CD14-positive monocyte (primary cell): ENCODE results near the gene NAXE. TPM values are rescaled to one million over a fixed set of nuclear protein-coding genes. Genes with fewer than 3 reads are reported as not detected.

ENCODE experiments used
- DNase-seq, 3 donors: peaks; one replicate each; pipeline ENCODE4 v3.0.0-alpha.2; 2011 to 2022
- H2AFZ ChIP-seq: 2 replicates; pipeline ENCODE4 v1.6.0; 2012; ENCODE audit warnings: mild to moderate bottlenecking, low read depth, low read length, inconsistent platforms; ENCODE audit not compliant: insufficient read depth, poor library complexity, severe bottlenecking
- H3K27ac ChIP-seq, 2 donors: 1 replicate in 1 of 2; 2 replicates in 1 of 2; pipeline ENCODE4 v1.5.1; 2012 to 2013; ENCODE audit warnings: low read length in 2 of 2, control low read depth in 1 of 2, inconsistent platforms in 1 of 2, low read depth in 1 of 2, mild to moderate bottlenecking in 1 of 2
- H3K27me3 ChIP-seq, 2 donors: one replicate each; pipeline versions ENCODE4 v1.6.0 to v1.6.1; 2011 to 2013; ENCODE audit warnings: low read length in 2 of 2; ENCODE audit not compliant: control insufficient read depth in 2 of 2, insufficient read depth in 2 of 2
- H3K36me3 ChIP-seq, 2 donors: replicated peaks in 1 of 2; 1 replicate in 1 of 2; 2 replicates in 1 of 2; pipeline versions ENCODE4 v1.5.1 to v1.6.1; 2012 to 2013; ENCODE audit warnings: low read length in 2 of 2, control low read depth in 1 of 2, inconsistent platforms in 1 of 2, mild to moderate bottlenecking in 1 of 2; ENCODE audit not compliant: insufficient read depth in 2 of 2, control insufficient read depth in 1 of 2
- H3K4me1 ChIP-seq, 2 donors: 1 replicate in 1 of 2; 2 replicates in 1 of 2; pipeline versions ENCODE4 v1.5.1 to v1.6.1; 2012 to 2013; ENCODE audit warnings: low read length in 2 of 2, control low read depth in 1 of 2, inconsistent platforms in 1 of 2, mild to moderate bottlenecking in 1 of 2, moderate library complexity in 1 of 2; ENCODE audit not compliant: insufficient read depth in 2 of 2, control insufficient read depth in 1 of 2
- H3K4me2 ChIP-seq: replicated peaks from 2 replicates; pipeline ENCODE3; 2012; ENCODE audit warnings: low read length, moderate library complexity, mild to moderate bottlenecking; ENCODE audit not compliant: poor library complexity, severe bottlenecking; ENCODE audit errors: extremely low read depth
- H3K4me3 ChIP-seq, 3 experiments: fragments of 200-600 bp in 1 of 3; sonication (generic) in 1 of 3; replicated peaks in 1 of 3; 1 replicate in 2 of 3; 2 replicates in 1 of 3; pipeline ENCODE4 v1.5.1; 2011 to 2013; ENCODE audit warnings: low read length in 3 of 3, mild to moderate bottlenecking in 3 of 3, control low read depth in 2 of 3, low read depth in 2 of 3, inconsistent platforms in 1 of 3, moderate library complexity in 1 of 3
- H3K79me2 ChIP-seq: 2 replicates; pipeline ENCODE4 v1.6.0; 2012; ENCODE audit warnings: mild to moderate bottlenecking, control low read depth, inconsistent platforms, low read length, moderate library complexity; ENCODE audit not compliant: insufficient read depth
- H3K9ac ChIP-seq: 2 replicates; pipeline ENCODE4 v1.6.0; 2017; ENCODE audit warnings: low read length, mild to moderate bottlenecking; ENCODE audit not compliant: insufficient read depth, poor library complexity, severe bottlenecking
- H3K9me3 ChIP-seq, 2 donors: replicated peaks in 1 of 2; 1 replicate in 1 of 2; 2 replicates in 1 of 2; pipeline versions ENCODE4 v1.5.1 to v1.6.1; 2012 to 2013; ENCODE audit warnings: low read length in 2 of 2, control low read depth in 1 of 2; ENCODE audit not compliant: control insufficient read depth in 1 of 2, insufficient read depth in 1 of 2
- H4K20me1 ChIP-seq: 2 replicates; pipeline ENCODE4 v1.6.0; 2012; ENCODE audit warnings: mild to moderate bottlenecking, low read length, control low read depth, moderate library complexity; ENCODE audit not compliant: insufficient read depth
- H3K27ac Mint-ChIP-seq, 7 donors: one replicate each; pipeline ENCODE4 v1.8.0; 2020; ENCODE audit warnings: mild to moderate bottlenecking in 7 of 7, mixed read lengths in 7 of 7, moderate library complexity in 6 of 7, inconsistent platforms in 2 of 7
- H3K27me3 Mint-ChIP-seq, 3 donors: one replicate each; pipeline ENCODE4 v1.8.0; 2021 to 2022; ENCODE audit warnings: low read depth in 3 of 3, mild to moderate bottlenecking in 3 of 3, mixed read lengths in 3 of 3, moderate library complexity in 3 of 3, inconsistent platforms in 1 of 3
- H3K36me3 Mint-ChIP-seq, 2 donors: one replicate each; pipeline ENCODE4 v1.8.0; 2020; ENCODE audit warnings: mixed read lengths in 2 of 2, inconsistent platforms in 1 of 2, mild to moderate bottlenecking in 1 of 2
- H3K4me1 Mint-ChIP-seq: one replicate; pipeline ENCODE4 v1.8.0; 2020; ENCODE audit warnings: mild to moderate bottlenecking, mixed read lengths
- H3K4me3 Mint-ChIP-seq, 2 donors: one replicate each; pipeline ENCODE4 v1.8.0; 2020; ENCODE audit warnings: mild to moderate bottlenecking in 2 of 2, mixed read lengths in 2 of 2, moderate library complexity in 1 of 2
- H3K9me3 Mint-ChIP-seq, 7 donors: one replicate each; pipeline ENCODE4 v1.8.0; 2020 to 2022; ENCODE audit warnings: mixed read lengths in 7 of 7, mild to moderate bottlenecking in 6 of 7, moderate library complexity in 6 of 7, inconsistent platforms in 2 of 7
- CTCF ChIP-seq: fragments of 200-600 bp; IDR thresholded peaks from one replicate; pipeline ENCODE4 v1.8.0; 2022; ENCODE audit warnings: antibody characterized with exemption, mild to moderate bottlenecking
- WGBS: methylation state at CpG from one replicate; pipeline ENCODE4 v1.1.5; 2013; ENCODE audit warnings: missing lambda C conversion rate; ENCODE audit not compliant: insufficient coverage; 5-methylcytosine and 5-hydroxymethylcytosine counted together
- intact Hi-C, 2 donors: fragments of 100-400 bp; cut with micrococcal nuclease; formaldehyde crosslinking; loops; one replicate each; pipeline versions ENCODE4 v1.15.0 to v1.15.1; 2023
- polyA plus RNA-seq, 3 donors: library from polyadenylated mRNA; depleted of rRNA in 1 of 3; unstranded in 2 of 3; stranded (reverse) in 1 of 3; fragments of 300-500 nt in 2 of 3; fragments of >200 nt in 1 of 3; fragmentation: Illumina TruSeq in 2 of 3; gene quantifications; 1 replicate in 2 of 3; 2 replicates in 1 of 3; pipeline ENCODE4 v1.2.3, GENCODE V29; 2012 to 2021

Gene NAXE
- polyA plus RNA-seq, 3 donors, result 23.7 to 81.7 (median 54.9) TPM

DNA sequence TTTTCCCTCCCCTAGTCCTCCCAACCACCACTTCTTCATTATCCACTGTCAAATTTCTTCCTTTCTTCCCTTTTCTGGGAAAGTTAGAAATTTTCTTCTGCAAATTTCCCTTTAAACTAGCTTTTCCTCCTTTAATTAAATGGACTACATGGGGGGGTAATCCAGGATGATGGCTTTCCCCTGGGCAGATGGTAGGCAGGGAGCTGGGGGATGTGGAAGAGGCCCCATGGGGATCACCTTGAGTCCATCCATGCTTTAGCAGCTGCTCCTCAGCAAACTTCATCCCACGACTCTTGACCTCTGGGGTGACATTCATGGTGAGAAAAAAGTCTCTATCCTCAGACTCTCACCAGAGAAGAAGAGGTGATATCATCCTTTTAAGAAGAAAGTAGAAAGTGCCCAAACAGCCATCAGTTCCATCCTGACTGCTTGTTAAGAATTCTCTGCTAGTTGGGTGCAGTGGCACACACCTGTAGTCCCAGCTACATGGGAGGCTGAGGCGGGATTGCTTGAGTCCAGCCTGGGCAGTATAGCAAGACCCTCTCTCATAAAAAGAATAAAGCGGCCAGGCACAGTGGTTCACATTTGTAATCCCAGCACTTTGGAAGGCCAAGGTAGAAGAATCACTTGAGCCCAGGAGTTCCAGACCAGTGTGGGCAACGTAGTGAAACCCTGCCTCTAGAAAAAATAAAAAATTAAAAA lies 7.3 kb downstream of the NAXE start:
- Histone ChIP-seq H4K20me1 (no peaks in the 10 kb centered on the region), H3K9ac (no peak overlapping the region), H3K4me2 (no peak overlapping the region), H3K4me3 (no peak overlapping the region), H3K36me3 (peaks cover 34 to 51% of the 10 kb centered on the region in 2 donors), H3K9me3 (no peaks in the 10 kb centered on the region), H3K79me2 (peaks cover 22% of the 10 kb centered on the region), H2AFZ (no peak overlapping the region), H3K27me3 (no peaks in the 10 kb centered on the region), H3K4me1 (peaks cover 23 to 26% of the 10 kb centered on the region in 2 donors), H3K27ac (no peak overlapping the region)
- Mint-ChIP-seq H3K4me3 (no peak overlapping the region), H3K27me3 (peaks cover 0 to 2% (median 2%) of the 10 kb centered on the region in 3 donors), H3K9me3 (no peaks in the 10 kb centered on the region), H3K27ac (peak overlapping the region in 2 of 7 donors; percentile 5 to 37), H3K36me3 (peaks cover 46 to 47% of the 10 kb centered on the region in 2 donors), H3K4me1 (peaks cover 26% of the 10 kb centered on the region)
- 100% methylated on average over 1 of the region's 4 CpGs for WGBS
- intact Hi-C loops, result loop anchor here in 1 of 2 donors (5.0 kb wide), 1 partner anchor 122 kb away; no protein-coding TSS in a partner anchor
- no peak for TF ChIP-seq CTCF
- no peak for DNase-seq

- peaks cover 30 to 42% of the 10 kb centered on the region in 2 donors for H3K36me3 ChIP-seq
- Mint-ChIP-seq H3K27me3 (peaks cover 0 to 2% (median 2%) of the 10 kb centered on the region in 3 donors), H3K4me1 (peaks cover 26% of the 10 kb centered on the region), H3K27ac (peak overlapping the region in 2 of 7 donors; percentile 14 to 37), H3K9me3 (no peaks in the 10 kb centered on the region), H3K4me3 (no peak overlapping the region), H3K36me3 (peaks cover 38 to 40% of the 10 kb centered on the region in 2 donors)
- H3K79me2 ChIP-seq, result peaks cover 22% of the 10 kb centered on the region
- H3K9ac ChIP-seq, result no peak overlapping the region
- H3K4me2 ChIP-seq, result no peak overlapping the region
- peak; percentile 43 to 66 (median 55) for DNase-seq
- TF ChIP-seq CTCF, result peak; percentile 57
- peaks cover 23 to 26% of the 10 kb centered on the region in 2 donors for H3K4me1 ChIP-seq
- WGBS, result no CpG with 5 or more reads among the region's 3 CpGs
- no peak overlapping the region for H3K27ac ChIP-seq
- intact Hi-C loops, result loop anchor here (5.0 to 10.0 kb wide), 3 partner anchors 123 to 215 kb away; no protein-coding TSS in a partner anchor
- no peaks in the 10 kb centered on the region for H4K20me1 ChIP-seq
- no peak overlapping the region for H2AFZ ChIP-seq
- H3K27me3 ChIP-seq, result no peaks in the 10 kb centered on the region
- peak overlapping the region in 1 of 3 experiments; percentile 90 for H3K4me3 ChIP-seq
- no peaks in the 10 kb centered on the region for H3K9me3 ChIP-seq
Measured at GRCh38 chr1:156599811-156600210, 8.2 kb downstream of the NAXE start.
